ENCODE data around the gene GPHB5.
"Not testable (repeated sequence)": the region's sequence is repeated elsewhere in the genome, so short reads cannot be mapped to it uniquely, and the experiment has no call there.

GPHB5 gene

GRCh38 chr14:63318835-63319234 is at the start of gene GPHB5:
Gene GPHB5 (minus strand): TSS chr14:63318935. CDS start chr14:63317849, 1,086 bp downstream.
- DNase-seq: no peak

GRCh38 chr14:63367742-63368364 is 49.1 kb upstream of the GPHB5 start:
- DNase-seq: no peak

GRCh38 chr14:63362389-63362819 is 43.7 kb upstream of the GPHB5 start:
- no peak for DNase-seq

- no peak for DNase-seq
Measured at GRCh38 chr14:63361790-63362189, 43.1 kb upstream of the GPHB5 start.

- DNase-seq: no peak
Measured at GRCh38 chr14:63357841-63358240, 39.1 kb upstream of the GPHB5 start.

GRCh38 chr14:63345826-63346225 is 27.1 kb upstream of the GPHB5 start:
- DNase-seq: no peak

GRCh38 chr14:63344336-63344735 is 25.6 kb upstream of the GPHB5 start:
- DNase-seq: no peak

GRCh38 chr14:63343878-63344277 is 25.1 kb upstream of the GPHB5 start:
- no peak for DNase-seq

- DNase-seq: no peak
Measured at GRCh38 chr14:63342371-63342770, 23.6 kb upstream of the GPHB5 start.

GRCh38 chr14:63328787-63329737 is 10.3 kb upstream of the GPHB5 start:
- no peak for DNase-seq

GRCh38 chr14:63326840-63327239 is 8.1 kb upstream of the GPHB5 start:
- DNase-seq: no peak

GRCh38 chr14:63322897-63323573 is 4.3 kb upstream of the GPHB5 start:
- DNase-seq: no peak

GRCh38 chr14:63322472-63322871 is 3.7 kb upstream of the GPHB5 start:
- DNase-seq: no peak

GRCh38 chr14:63308723-63309317 is 9.9 kb downstream of the GPHB5 start:
- DNase-seq: no peak

- DNase-seq: not testable (repeated sequence)
Measured at GRCh38 chr14:63304429-63304828, 14.3 kb downstream of the GPHB5 start.

GRCh38 chr14:63301891-63302534 is 16.7 kb downstream of the GPHB5 start:
- DNase-seq: no peak

- DNase-seq: no peak
Measured at GRCh38 chr14:63300854-63301253, 17.9 kb downstream of the GPHB5 start.

GRCh38 chr14:63299351-63300110 is 19.2 kb downstream of the GPHB5 start:
- no peak for DNase-seq

- DNase-seq: no peak
Measured at GRCh38 chr14:63297372-63298063, 21.2 kb downstream of the GPHB5 start.

- no peak for DNase-seq
Measured at GRCh38 chr14:63296060-63296563, 22.6 kb downstream of the GPHB5 start.

- no peak for DNase-seq
Measured at GRCh38 chr14:63295231-63295685, 23.5 kb downstream of the GPHB5 start.
